Gastrocnemius medialis (tissue), 4 donors: ENCODE results near the gene ECE1. TPM values are rescaled to one million over a fixed set of nuclear protein-coding genes. Genes with fewer than 3 reads are reported as not detected.
"Not testable (repeated sequence)": the region's sequence is repeated elsewhere in the genome, so short reads cannot be mapped to it uniquely, and the experiment has no call there.

ENCODE experiments used
- ATAC-seq, 2 donors: fragments of 150-250 bp; one replicate each; pipeline ENCODE4 v1.9.1; 2016
- DNase-seq, 2 donors: peaks; one replicate each; pipeline ENCODE4 v3.0.0-alpha.2; 2019
- H3K27ac ChIP-seq, 4 donors: fragments of 200-600 bp; sonication (generic); 1 replicate in 1 of 4; 2 replicates in 3 of 4; pipeline ENCODE4 v1.5.1; 2016 to 2018; ENCODE audit warnings: mild to moderate bottlenecking in 2 of 4, moderate library complexity in 1 of 4
- H3K27me3 ChIP-seq, 3 donors: fragments of 200-600 bp; sonication (generic) in 2 of 3; 1 replicate in 1 of 3; 2 replicates in 2 of 3; pipeline versions ENCODE4 v1.5.1 to v1.6.0; 2016 to 2019; ENCODE audit warnings: mild to moderate bottlenecking in 1 of 3, moderate library complexity in 1 of 3
- H3K36me3 ChIP-seq, 2 donors: fragments of 200-600 bp; sonication (generic) in 1 of 2; one replicate each; pipeline ENCODE4 v1.5.1; 2017 to 2018
- H3K4me1 ChIP-seq, 2 donors: fragments of 200-600 bp; sonication (generic) in 1 of 2; one replicate each; pipeline ENCODE4 v1.5.1; 2016 to 2017; ENCODE audit warnings: mild to moderate bottlenecking in 2 of 2
- H3K4me3 ChIP-seq, 4 donors: fragments of 200-600 bp; sonication (generic) in 3 of 4; 1 replicate in 1 of 4; 2 replicates in 3 of 4; pipeline ENCODE4 v1.5.1; 2016 to 2019; ENCODE audit warnings: mild to moderate bottlenecking in 2 of 4
- H3K9me3 ChIP-seq, 3 donors: fragments of 200-600 bp; sonication (generic) in 2 of 3; 1 replicate in 1 of 3; 2 replicates in 2 of 3; pipeline ENCODE4 v1.5.1; 2016 to 2019
- POLR2A ChIP-seq, 2 donors: fragments of 450-650 bp; IDR thresholded peaks; one replicate each; pipeline ENCODE4 v1.6.1; 2017; ENCODE audit warnings: antibody characterized with exemption in 2 of 2, mild to moderate bottlenecking in 2 of 2, moderate library complexity in 2 of 2
- in situ Hi-C, 4 donors: fragments of 200-750 bp; cut with MboI; loops; one replicate each; pipeline versions ENCODE4 v1.15.0 to v1.8.0; 2017; ENCODE audit warnings: low sequenced_read_pairs in 4 of 4
- intact Hi-C: fragments of 100-400 bp; cut with DNase I; formaldehyde crosslinking; loops from one replicate; pipeline ENCODE4 v1.15.1; 2023; ENCODE audit warnings: low total_unique reads
- total RNA-seq, 4 donors: library from RNA; depleted of rRNA; stranded (reverse); fragments of >200 nt; gene quantifications; one replicate each; pipeline versions ENCODE4 v1.1.0 to v1.2.3, GENCODE V29; 2016
- TF ChIP-seq, protein P1 (sequence below), 5 experiments: fragments of 450-650 bp in 3 of 5; fragments of 200-600 bp in 2 of 5; sonication (generic) in 2 of 5; IDR thresholded peaks in 4 of 5; conservative IDR thresholded peaks in 1 of 5; 1 replicate in 4 of 5; 2 replicates in 1 of 5; pipeline ENCODE4 v1.5.1; 2016 to 2019; ENCODE audit warnings: antibody characterized with exemption in 5 of 5, mild to moderate bottlenecking in 3 of 5, moderate library complexity in 3 of 5

ECE1 gene
- total RNA-seq, 4 donors from 2014 or later = 17.1 to 39.9 (median 26.7) TPM

DNA sequence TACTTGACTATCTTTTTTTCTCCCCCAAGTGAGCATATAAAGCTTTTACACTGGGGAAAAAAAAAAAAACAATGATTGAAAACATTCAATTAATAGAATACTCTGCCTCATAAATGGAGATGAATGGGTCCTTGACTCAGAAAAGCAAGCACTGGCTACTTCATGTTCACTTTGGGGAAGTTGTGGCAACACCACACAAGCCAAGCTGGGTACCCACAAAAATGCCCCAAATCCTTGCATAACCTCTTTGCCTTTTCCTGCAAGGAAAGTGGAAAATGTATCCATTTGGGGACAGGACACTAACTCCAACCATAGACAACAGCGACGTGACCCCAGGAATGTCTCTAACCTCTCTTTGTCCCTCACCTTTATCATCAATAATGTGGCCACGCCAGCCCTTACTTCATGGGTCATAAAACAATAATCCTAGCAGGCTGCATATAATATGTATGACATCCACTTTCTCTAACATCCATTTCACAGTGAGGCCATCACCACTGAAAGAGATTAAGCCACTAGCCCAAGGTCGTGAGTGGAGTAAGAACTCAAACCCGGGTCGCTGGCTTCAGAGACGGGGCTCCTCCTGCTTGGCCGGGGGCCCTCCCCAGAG lies 2.3 kb downstream of the ECE1 start:
- TF ChIP-seq, protein P1, sequence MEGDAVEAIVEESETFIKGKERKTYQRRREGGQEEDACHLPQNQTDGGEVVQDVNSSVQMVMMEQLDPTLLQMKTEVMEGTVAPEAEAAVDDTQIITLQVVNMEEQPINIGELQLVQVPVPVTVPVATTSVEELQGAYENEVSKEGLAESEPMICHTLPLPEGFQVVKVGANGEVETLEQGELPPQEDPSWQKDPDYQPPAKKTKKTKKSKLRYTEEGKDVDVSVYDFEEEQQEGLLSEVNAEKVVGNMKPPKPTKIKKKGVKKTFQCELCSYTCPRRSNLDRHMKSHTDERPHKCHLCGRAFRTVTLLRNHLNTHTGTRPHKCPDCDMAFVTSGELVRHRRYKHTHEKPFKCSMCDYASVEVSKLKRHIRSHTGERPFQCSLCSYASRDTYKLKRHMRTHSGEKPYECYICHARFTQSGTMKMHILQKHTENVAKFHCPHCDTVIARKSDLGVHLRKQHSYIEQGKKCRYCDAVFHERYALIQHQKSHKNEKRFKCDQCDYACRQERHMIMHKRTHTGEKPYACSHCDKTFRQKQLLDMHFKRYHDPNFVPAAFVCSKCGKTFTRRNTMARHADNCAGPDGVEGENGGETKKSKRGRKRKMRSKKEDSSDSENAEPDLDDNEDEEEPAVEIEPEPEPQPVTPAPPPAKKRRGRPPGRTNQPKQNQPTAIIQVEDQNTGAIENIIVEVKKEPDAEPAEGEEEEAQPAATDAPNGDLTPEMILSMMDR (IDR thresholded peaks at IDR 0.05 in 4 of 5, conservative IDR thresholded peaks at IDR 0.05 in 1 of 5) = no peak
- no peak for TF ChIP-seq POLR2A (IDR thresholded peaks at IDR 0.05)
- ATAC-seq = no peak
- peak overlapping the region; percentile 59 to 78 (median 76) for H3K27ac ChIP-seq
- no peak overlapping the region for H3K4me3 ChIP-seq
- no peaks in the 10 kb centered on the region for H3K9me3 ChIP-seq
- no peak for DNase-seq
- intact Hi-C loops = no loop called here
- peaks cover 5 to 10% (median 8%) of the 10 kb centered on the region in 3 donors for H3K27me3 ChIP-seq
- H3K4me1 ChIP-seq = peaks cover 7 to 8% of the 10 kb centered on the region in 2 donors
- in situ Hi-C loops = no loop called here
- H3K36me3 ChIP-seq = peaks cover 0 to 4% of the 10 kb centered on the region in 2 donors

DNA sequence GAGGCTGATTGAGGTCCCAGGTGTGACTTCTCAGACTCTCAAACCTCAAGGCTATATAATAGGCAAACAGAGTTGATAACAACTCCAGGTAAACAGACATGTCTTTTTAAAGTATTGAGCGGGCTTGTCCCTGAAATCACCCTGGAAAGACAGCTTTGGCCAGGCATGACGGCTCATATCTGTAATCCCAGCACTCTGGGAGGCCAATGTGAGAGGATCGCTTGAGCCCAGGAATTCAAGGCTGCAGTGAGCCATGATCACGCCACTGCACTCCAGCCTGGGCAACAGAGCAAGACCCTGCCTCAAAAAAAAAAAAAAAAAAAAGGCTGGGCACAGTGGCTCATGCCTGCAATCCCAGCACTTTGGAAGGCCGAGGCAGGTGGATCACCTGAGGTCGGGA lies 4.9 kb downstream of the ECE1 start:
- H3K4me3 ChIP-seq, H3K9me3 ChIP-seq, in situ Hi-C loops, H3K27ac ChIP-seq, intact Hi-C loops, ATAC-seq, DNase-seq, H3K36me3 ChIP-seq: not testable (repeated sequence)
- Histone ChIP-seq H3K4me1 (peaks cover 6 to 15% of the 10 kb centered on the region in 2 donors), H3K27me3 (peaks cover 5 to 10% (median 8%) of the 10 kb centered on the region in 3 donors)

DNA sequence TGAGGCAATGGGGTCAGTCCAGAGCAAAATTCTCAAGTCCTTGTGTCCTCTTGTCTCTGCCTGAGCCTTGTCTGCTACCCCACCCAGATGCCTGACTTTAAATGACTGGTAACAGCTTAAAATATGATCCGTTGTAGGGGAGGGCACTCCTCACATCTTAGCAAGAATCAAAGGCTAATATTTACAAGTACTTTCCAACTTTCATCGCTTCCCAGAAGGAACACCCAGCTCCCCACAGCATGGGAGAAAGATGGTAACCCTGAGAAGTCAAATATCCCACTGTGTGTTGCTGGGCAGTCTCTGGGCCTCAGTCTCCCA lies 5.2 kb downstream of the ECE1 start:
- H3K4me1 ChIP-seq = peaks cover 9 to 15% of the 10 kb centered on the region in 2 donors
- intact Hi-C loops (no loop called here), in situ Hi-C loops (no loop called here)
- peaks cover 0 to 4% of the 10 kb centered on the region in 2 donors for H3K36me3 ChIP-seq
- peaks cover 5 to 10% (median 8%) of the 10 kb centered on the region in 3 donors for H3K27me3 ChIP-seq
- ATAC-seq (no peak), DNase-seq (no peak)
- no peak overlapping the region for H3K4me3 ChIP-seq
- TF ChIP-seq, protein P1 (IDR thresholded peaks at IDR 0.05 in 4 of 5, conservative IDR thresholded peaks at IDR 0.05 in 1 of 5) = no peak
- TF ChIP-seq POLR2A (IDR thresholded peaks at IDR 0.05) = no peak
- no peak overlapping the region for H3K27ac ChIP-seq
- no peaks in the 10 kb centered on the region for H3K9me3 ChIP-seq

DNA sequence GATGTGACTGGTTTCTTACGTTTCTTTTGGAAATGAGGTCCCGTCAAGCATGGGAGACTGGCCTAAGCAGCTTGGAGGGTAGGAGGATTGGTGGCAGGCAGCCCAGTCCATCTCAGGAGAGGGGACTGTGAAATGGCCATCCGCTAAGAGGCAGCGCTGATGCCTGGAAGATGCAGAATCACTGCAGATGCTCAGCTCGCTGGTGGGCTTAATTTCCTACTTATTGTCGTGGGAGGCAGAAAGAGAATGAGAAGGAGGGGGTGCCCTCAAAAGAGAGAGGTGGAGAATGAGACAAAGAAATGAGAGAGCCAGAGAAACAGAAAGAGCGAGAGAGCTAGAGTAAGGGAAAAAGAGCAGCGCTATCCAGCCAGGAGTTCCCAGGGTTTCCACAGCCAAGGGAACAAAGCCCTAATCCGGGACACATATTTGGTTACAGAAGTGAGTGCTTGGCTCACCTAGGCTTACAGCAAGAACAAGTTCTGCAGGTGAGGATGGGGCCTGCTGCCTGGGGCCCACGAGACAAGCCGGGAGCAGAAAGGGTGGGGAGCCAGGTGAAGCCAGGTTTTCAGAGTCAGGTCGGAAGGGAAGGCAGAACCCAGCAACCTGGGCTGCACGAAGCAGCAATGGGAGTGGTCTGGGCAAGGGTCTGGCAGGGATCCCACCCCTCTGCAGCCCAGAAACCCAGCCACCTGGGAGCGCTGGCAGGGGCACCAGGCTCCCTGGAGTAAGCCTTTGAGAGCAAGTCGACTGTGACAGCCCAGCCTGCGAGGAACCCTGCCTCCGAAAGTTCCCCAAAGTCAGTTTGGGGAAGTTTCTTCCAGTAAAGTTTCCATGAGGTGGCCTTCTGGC lies 5.8 kb downstream of the ECE1 start:
- peaks cover 0 to 4% of the 10 kb centered on the region in 2 donors for H3K36me3 ChIP-seq
- intact Hi-C loops (no loop called here), in situ Hi-C loops (no loop called here)
- no peak overlapping the region for H3K27ac ChIP-seq
- no peak overlapping the region for H3K4me3 ChIP-seq
- H3K9me3 ChIP-seq = no peaks in the 10 kb centered on the region
- H3K27me3 ChIP-seq = peaks cover 0 to 5% (median 4%) of the 10 kb centered on the region in 3 donors
- ATAC-seq = no peak
- TF ChIP-seq, protein P1 (IDR thresholded peaks at IDR 0.05 in 4 of 5, conservative IDR thresholded peaks at IDR 0.05 in 1 of 5) = no peak
- TF ChIP-seq POLR2A (IDR thresholded peaks at IDR 0.05) = no peak
- H3K4me1 ChIP-seq = peaks cover 15% of the 10 kb centered on the region in 2 donors
- DNase-seq = no peak

DNA sequence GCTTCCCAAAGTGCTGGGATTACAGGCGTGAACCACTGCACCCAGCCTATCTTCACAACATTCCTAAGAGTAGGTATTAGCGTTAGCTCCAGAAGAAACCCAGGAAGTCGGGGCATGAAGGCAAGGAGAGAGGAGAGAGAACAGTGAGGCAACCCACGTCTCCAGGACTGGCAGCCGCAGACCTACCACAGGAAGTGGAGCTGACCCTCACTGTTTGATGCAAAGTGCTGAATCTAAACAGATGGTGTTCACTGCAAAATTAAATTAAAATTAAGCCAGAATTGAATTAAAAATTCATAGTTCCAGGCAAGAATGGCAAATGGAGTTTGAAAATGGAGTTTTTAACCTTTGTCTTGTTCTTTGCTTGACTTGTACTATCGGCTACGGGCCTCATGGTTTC lies 6.7 kb downstream of the ECE1 start:
- Histone ChIP-seq H3K4me3 (no peak overlapping the region), H3K36me3 (peaks cover 0 to 4% of the 10 kb centered on the region in 2 donors), H3K27me3 (no peaks in the 10 kb centered on the region), H3K4me1 (peaks cover 15 to 21% of the 10 kb centered on the region in 2 donors), H3K27ac (no peak overlapping the region), H3K9me3 (no peaks in the 10 kb centered on the region)
- ATAC-seq (no peak), DNase-seq (no peak)
- TF ChIP-seq POLR2A (IDR thresholded peaks at IDR 0.05) = no peak
- TF ChIP-seq, protein P1 (IDR thresholded peaks at IDR 0.05 in 4 of 5, conservative IDR thresholded peaks at IDR 0.05 in 1 of 5) = no peak
- in situ Hi-C loops (no loop called here), intact Hi-C loops (no loop called here)

DNA sequence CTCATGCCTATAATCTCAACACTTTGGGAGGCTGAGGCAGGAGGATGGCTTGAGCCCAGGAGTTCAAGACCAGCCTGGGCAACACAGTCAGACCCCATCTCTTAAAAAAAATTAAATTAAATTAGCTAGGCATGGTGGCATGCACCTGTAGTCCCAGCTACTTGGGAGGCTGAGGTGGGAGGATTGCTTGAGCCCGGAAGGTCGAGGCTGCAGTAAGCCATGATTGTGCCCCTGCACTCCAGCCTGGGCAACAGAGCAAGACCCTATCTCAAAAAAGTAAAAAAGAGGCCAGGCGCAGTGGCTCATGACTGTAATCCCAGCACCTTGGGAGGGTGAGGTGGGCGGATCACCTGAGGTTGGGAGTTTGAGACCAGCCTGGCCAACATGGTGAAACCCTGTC lies 8.2 kb downstream of the ECE1 start:
- H3K36me3 ChIP-seq, in situ Hi-C loops, DNase-seq, ATAC-seq, H3K9me3 ChIP-seq, intact Hi-C loops, H3K27me3 ChIP-seq, H3K4me3 ChIP-seq: not testable (repeated sequence)
- Histone ChIP-seq H3K4me1 (peaks cover 27 to 36% of the 10 kb centered on the region in 2 donors), H3K27ac (peak overlapping the region in 3 of 4 donors; percentile 78 to 82 (median 82))
